Activated CD8-positive, alpha-beta T cell treated with anti-CD3 and anti-CD28 coated beads for 36 hours (primary cell): ENCODE measurements around the gene PRDM8. TPM values are rescaled to one million over a fixed set of nuclear protein-coding genes. Genes with fewer than 3 reads are reported as not detected.

ENCODE experiments used
- ATAC-seq: fragments of 200-7000 bp; cut with Tn5 transposase; one replicate; pipeline ENCODE4 v1.10.0; 2021; ENCODE audit warnings: mild to moderate bottlenecking, moderate library complexity
- CTCF ChIA-PET: fragments of 350-600 bp; sonication (Branson Sonifier 250); formaldehyde crosslinking; loops from one replicate; lab custom pipeline; 2021; ENCODE audit warnings: antibody characterized with exemption; lab: Charles Lee
- POLR2A ChIA-PET: fragments of 350-600 bp; sonication (Branson Sonifier 250); formaldehyde crosslinking; loops from one replicate; lab custom pipeline; 2021; ENCODE audit warnings: antibody characterized with exemption; lab: Charles Lee
- DNase-seq: peaks from one replicate; pipeline ENCODE4 v3.0.0-alpha.2; 2020
- H3K27ac Mint-ChIP-seq: one replicate; pipeline ENCODE4 v1.8.0; 2021; ENCODE audit warnings: mild to moderate bottlenecking, mixed read lengths
- H3K27me3 Mint-ChIP-seq: one replicate; pipeline ENCODE4 v1.8.0; 2021; ENCODE audit warnings: mixed read lengths
- H3K36me3 Mint-ChIP-seq: one replicate; pipeline ENCODE4 v1.8.0; 2021; ENCODE audit warnings: low read depth, mixed read lengths
- H3K4me1 Mint-ChIP-seq: one replicate; pipeline ENCODE4 v1.8.0; 2021; ENCODE audit warnings: low read depth, mixed read lengths
- H3K4me3 Mint-ChIP-seq: one replicate; pipeline ENCODE4 v1.8.0; 2021; ENCODE audit warnings: mild to moderate bottlenecking, moderate library complexity, mixed read lengths
- H3K9me3 Mint-ChIP-seq: one replicate; pipeline ENCODE4 v1.8.0; 2021; ENCODE audit warnings: mixed read lengths
- CTCF ChIP-seq: fragments of 200-600 bp; IDR thresholded peaks from one replicate; pipeline ENCODE4 v1.8.0; 2022; ENCODE audit warnings: antibody characterized with exemption, mild to moderate bottlenecking
- intact Hi-C: fragments of 100-400 bp; cut with micrococcal nuclease; formaldehyde crosslinking; loops from one replicate; pipeline ENCODE4 v1.10.0; 2022
- total RNA-seq, 2 experiments: library from RNA; stranded (reverse); gene quantifications; one replicate each; pipeline ENCODE4 v1.2.3, GENCODE V29; 2021

Gene PRDM8
- total RNA-seq, 2 experiments from 2014 or later = 2.8 to 3.2 TPM

- CTCF ChIA-PET = no interaction called here
- no peak for ATAC-seq
- intact Hi-C loops = no loop called here
- no peak for DNase-seq
- Mint-ChIP-seq H3K36me3 (no peaks in the 10 kb centered on the region), H3K4me3 (no peak overlapping the region), H3K27me3 (peaks cover 2% of the 10 kb centered on the region), H3K27ac (no peak overlapping the region), H3K4me1 (peaks cover 4% of the 10 kb centered on the region), H3K9me3 (peaks cover 7% of the 10 kb centered on the region)
- POLR2A ChIA-PET = interaction anchor here (2.0 kb wide), 1 partner anchor 9 kb away, joined by 5 read pairs; no protein-coding TSS in a partner anchor
- TF ChIP-seq CTCF = no peak
These were observed 34.9 kb upstream of the PRDM8 start for GRCh38 chr4:80162418-80162817.

- CTCF ChIA-PET = interaction anchor here (0.6 to 1.4 kb wide), 2 partner anchors 9 to 40 kb away, joined by 3 to 5 read pairs; no protein-coding TSS in a partner anchor
- H3K27me3 Mint-ChIP-seq = peaks cover 2% of the 10 kb centered on the region
These were observed 31.4 kb upstream of the PRDM8 start for GRCh38 chr4:80165855-80166254.

GRCh38 chr4:80171251-80171650, 26.1 kb upstream of the PRDM8 start:
- no peak for TF ChIP-seq CTCF
- Mint-ChIP-seq H3K36me3 (no peaks in the 10 kb centered on the region), H3K9me3 (no peaks in the 10 kb centered on the region), H3K4me3 (no peak overlapping the region), H3K27ac (peak overlapping the region; percentile 90), H3K27me3 (no peaks in the 10 kb centered on the region), H3K4me1 (peaks cover 50% of the 10 kb centered on the region)
- ChIA-PET CTCF (interaction anchor here (1.0 to 3.9 kb wide), 9 partner anchors 12 to 93 kb away, joined by 3 to 53 read pairs (median 5); no protein-coding TSS in a partner anchor), POLR2A (interaction anchor here (0.7 to 3.8 kb wide), 5 partner anchors 10 to 45 kb away, joined by 3 to 21 read pairs (median 5); no protein-coding TSS in a partner anchor)
- peak; percentile 37 for ATAC-seq
- DNase-seq = peak; percentile 59
- intact Hi-C loops = no loop called here

More at GRCh38 chr4:80165855-80166254, 31.4 kb upstream of the PRDM8 start:
- POLR2A ChIA-PET = no interaction called here
- Mint-ChIP-seq H3K27ac (no peak overlapping the region), H3K9me3 (no peaks in the 10 kb centered on the region), H3K4me1 (peaks cover 5% of the 10 kb centered on the region), H3K4me3 (no peak overlapping the region), H3K36me3 (no peaks in the 10 kb centered on the region)
- TF ChIP-seq CTCF = no peak
- ATAC-seq (no peak), DNase-seq (no peak)
- intact Hi-C loops = no loop called here

GRCh38 chr4:80171656-80172055, 25.6 kb upstream of the PRDM8 start:
- Mint-ChIP-seq H3K4me1 (peaks cover 50% of the 10 kb centered on the region), H3K4me3 (peak overlapping the region; percentile 38), H3K27ac (peak overlapping the region; percentile 90), H3K9me3 (peaks cover 3% of the 10 kb centered on the region), H3K36me3 (no peaks in the 10 kb centered on the region), H3K27me3 (no peaks in the 10 kb centered on the region)
- ChIA-PET POLR2A (interaction anchor here (1.4 to 3.8 kb wide), 5 partner anchors 10 to 30 kb away, joined by 3 to 21 read pairs (median 5); no protein-coding TSS in a partner anchor), CTCF (interaction anchor here (0.8 to 3.9 kb wide), 13 partner anchors 12 to 93 kb away, joined by 3 to 53 read pairs (median 5); no protein-coding TSS in a partner anchor)
- ATAC-seq (peak; percentile 19), DNase-seq (peak; percentile 26)
- TF ChIP-seq CTCF = no peak
- intact Hi-C loops = loop anchor here (2.0 kb wide), 2 partner anchors 47 to 101 kb away; no protein-coding TSS in a partner anchor

- ChIA-PET POLR2A (interaction anchor here (0.8 to 3.8 kb wide), 7 partner anchors 10 to 46 kb away, joined by 3 to 21 read pairs (median 5); no protein-coding TSS in a partner anchor), CTCF (interaction anchor here (0.7 to 3.9 kb wide), 14 partner anchors 11 to 1220 kb away, joined by 3 to 53 read pairs (median 4); no protein-coding TSS in a partner anchor)
- Mint-ChIP-seq H3K27ac (peak overlapping the region; percentile 90), H3K27me3 (no peaks in the 10 kb centered on the region), H3K4me1 (peaks cover 50% of the 10 kb centered on the region), H3K4me3 (peak overlapping the region; percentile 38), H3K36me3 (no peaks in the 10 kb centered on the region), H3K9me3 (peaks cover 4% of the 10 kb centered on the region)
- intact Hi-C loops = loop anchor here (2.0 kb wide), 2 partner anchors 47 to 101 kb away; no protein-coding TSS in a partner anchor
- TF ChIP-seq CTCF = no peak
- ATAC-seq = peak; percentile 52
- DNase-seq = peak; percentile 48
These were observed 25.1 kb upstream of the PRDM8 start for GRCh38 chr4:80172203-80172602.
